ENCODE results near the gene MRPL37.

The MRPL37 gene

DNA sequence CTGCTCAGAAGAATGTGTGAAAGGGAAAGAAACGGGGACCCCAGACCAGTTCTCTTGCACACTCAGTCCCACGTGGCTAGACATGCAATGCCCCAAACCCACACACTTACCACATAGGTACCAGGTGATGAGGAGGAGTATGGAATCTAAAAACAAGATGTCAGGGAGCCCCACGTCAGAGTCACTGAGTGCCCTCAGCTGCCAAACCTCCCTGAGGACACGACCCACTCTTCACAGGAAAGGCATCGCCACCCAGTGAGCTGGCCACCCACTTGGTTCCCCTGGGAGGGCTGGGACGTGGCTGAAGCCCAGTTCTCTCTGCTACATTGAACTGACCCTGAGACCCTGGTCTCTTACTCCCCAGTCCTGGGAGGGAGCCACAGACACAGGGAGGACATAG, 41.4 kb downstream of the MRPL37 start:
- DNase-seq (ENCODE audit: low read depth) = no peak

DNA sequence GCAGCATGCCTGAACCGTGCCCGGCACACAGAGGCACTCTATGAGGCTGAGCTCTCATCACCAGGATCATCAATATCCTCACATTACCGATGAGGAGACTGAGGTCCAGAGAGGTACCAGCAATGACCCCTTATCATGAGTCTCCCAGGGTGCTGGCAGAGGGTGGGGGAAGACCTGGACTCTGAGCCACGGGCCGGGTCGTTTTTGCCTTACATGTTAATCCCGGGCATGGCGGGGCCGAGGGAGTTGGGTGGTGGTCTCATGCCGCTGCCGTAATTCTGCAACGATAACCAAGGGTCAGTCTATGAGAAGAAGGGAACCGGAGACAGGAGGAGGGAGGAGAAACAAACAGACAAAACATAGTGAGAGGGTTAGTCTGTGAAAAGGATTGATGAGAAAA, 43.1 kb downstream of the MRPL37 start:
- DNase-seq (ENCODE audit: low read depth) = no peak

DNA sequence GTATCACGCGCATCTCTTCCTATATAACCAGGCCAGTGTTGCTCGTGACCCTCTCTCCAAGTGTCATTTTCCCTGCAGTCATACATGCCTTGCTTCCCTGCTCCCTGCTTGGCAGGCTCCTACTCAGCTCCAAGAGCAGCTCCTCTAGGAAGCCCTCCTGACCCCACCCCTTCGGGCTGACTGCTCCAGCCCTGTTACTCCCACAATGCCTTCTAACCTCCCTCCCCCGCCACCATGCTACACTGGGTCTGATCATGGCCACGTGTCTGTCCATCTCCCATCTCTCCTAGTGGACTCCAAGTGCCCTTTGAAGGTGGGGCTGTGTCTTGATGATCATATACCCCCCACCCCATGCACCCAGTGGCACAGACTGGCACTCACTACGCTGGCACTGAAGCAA, 44.7 kb downstream of the MRPL37 start:
- no peak for DNase-seq (ENCODE audit: low read depth)

DNA sequence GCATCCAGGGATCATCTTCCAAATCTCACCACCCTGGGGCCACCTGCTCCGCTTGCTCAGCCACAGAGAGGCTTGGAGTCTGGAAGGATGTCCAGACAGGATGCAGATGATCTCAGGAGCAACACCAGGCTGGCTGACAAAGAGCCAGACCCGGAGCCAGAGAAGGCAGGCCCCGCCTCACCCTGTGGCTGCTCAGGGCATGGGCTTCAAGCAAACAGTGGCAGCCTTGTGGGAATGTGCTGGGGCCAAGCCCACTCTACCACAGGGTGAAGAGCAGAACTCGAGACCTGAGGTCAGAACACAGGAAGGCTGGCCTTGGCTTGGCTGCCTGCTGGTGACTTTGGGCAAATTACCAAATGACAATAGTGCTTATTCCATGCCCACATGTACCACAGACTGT, 45.5 kb downstream of the MRPL37 start:
- no peak for DNase-seq (ENCODE audit: low read depth)

DNA sequence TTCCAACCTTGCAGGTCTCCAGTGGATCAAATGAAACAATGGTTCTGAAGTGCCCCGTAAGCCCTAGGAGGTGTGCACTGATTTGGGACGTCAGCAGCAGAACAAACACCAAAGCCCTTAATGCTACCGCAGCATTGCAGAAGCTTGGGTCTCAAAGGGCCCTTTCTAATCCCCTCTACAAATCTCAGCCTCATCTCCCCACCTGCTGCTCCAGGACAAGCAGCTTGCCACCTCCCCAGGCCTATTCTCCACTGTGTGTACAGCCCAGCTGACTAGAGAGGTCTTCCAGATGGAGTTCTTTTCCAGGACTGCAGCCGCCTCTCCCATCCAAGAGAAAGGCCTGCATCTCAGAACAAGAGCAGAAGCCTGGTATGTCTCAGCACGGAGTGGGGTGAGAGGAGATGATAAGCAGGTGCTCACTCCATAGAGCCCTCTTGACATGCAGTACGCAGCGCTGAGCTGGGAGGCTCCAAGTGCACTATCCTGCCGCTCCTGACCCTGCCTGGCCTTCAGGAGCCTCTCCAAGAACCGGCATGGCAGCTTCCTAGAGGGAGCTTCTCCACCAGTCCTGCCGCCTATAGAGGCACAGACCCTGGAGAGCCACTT, 46.3 kb downstream of the MRPL37 start:
- no peak for DNase-seq (ENCODE audit: low read depth)

DNA sequence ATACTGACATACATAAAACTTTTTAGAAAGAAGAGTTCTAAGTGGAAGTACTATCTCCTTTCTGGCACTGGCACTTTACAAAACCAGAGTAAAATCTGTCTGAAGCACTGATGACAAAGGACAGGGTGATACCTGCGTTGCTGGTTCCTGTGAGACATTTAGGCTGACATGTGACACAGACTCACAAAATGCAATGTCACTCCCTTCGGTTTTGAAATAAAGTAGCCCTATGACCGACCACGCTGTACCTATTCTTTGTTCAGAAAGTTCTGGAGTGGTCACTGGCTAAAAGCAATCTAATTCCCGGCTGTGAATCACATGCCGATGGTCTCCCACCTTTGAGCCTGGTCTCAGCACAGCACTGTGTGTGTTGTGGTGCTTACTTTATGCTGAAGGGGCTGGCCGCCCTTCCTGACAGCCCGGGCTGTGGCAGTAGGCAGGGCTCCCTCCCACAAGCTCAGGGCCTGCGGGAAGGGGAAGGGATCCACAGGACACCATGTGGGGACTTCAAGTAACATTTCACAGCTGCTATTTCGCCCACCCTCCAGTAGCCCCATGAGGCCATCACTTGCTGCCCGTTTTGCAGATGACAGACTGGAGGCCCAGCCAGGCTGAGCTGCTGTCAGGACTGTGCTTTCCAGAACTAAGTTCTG, 48.0 kb downstream of the MRPL37 start:
- DNase-seq (ENCODE audit: low read depth) = no peak

DNA sequence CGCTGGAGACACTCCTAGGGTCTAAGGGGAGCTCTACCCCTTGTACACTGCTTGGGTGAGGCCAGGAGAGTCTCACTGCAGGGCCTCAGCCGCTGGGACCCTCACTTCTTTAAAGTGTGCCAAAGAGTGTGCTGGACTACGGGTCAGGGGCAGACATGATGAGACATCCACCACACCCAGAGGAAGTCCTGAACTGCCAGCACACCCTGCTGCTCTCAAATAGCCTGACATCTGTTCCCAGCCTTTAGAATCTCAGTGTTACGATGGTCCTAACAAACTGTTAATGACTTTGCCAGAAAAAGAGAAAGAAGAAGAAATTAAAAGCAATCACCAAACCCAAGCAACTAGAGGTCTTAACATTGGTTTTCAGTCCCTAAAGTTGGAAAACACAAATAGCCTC, 49.0 kb downstream of the MRPL37 start:
- no peak for DNase-seq (ENCODE audit: low read depth)

DNA sequence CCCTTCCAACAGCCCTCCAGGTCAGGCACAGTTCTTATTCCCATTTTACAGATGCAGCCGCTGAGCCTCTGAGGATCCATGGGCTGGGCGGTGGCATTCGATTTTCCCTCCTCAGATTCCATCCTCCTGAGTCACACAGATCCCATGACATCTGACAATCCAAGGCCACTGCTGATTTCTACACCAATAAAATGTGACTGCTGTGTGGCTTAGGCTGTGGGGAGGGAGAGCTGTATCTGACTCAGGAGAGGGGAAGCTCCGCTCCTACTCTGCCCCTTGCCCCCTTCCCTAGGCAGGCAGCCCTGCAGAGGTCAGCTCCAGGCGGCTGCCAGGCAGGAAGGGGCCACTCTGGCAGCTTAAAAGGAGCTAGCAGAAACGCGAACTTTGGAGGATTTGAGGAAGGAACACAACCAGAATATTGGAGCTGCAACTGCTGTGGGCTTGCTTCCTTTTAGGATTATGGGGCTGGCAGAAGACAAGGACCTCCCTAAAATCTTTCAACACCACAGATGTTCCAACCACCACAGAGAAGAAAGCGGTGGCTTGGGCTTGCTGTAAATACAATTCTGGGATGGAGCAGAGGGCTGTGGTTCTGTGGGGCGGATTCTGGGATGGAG, 50.0 kb downstream of the MRPL37 start:
- DNase-seq (ENCODE audit: low read depth) = no peak

DNA sequence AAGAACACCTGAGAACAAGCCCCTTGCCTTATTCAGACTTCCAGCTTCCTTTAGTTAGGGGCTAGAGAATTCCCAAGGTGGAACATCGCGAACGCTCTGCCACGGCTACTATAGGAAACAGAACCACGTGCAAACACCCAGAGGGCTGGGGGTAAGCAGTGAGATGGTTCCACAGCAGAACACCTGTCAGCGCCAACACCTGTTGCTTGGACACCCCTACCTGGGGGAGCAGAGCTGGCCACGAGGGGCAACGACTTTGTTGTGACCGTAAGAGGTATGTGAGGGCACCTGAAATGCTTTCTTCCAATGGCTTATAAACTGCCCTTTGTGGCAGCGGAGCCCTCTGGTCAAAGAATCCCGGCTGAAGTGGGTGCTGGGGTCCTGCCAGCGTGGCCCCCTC, 50.7 kb downstream of the MRPL37 start:
- DNase-seq (ENCODE audit: low read depth) = no peak

DNA sequence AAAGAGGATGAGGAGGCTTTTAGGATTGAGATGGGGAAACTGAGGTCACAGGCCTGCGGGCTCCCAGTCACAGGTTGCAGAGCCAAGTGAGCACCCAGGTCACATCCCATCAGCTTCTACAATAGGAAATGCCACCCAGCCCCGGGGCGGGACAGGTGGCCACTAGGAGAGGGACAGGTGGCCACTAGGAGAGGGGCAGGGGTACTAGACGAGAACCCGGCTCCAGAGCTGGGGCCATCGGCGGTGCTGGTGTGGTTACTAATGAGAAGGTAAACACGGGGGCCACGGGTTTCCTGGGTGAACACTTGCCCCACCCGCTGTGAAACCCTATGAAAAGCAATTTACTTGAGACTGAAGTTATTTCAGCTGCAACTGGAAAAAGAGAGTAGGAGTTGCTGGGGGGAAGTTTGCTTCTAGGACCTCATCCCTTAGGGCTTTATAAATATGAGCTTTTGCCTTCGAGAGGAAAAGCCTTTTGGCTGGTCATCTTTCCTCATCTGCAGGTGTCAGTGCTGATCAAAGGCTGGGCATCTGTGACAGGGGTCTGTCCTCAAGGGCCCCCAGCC, 52.5 kb downstream of the MRPL37 start:
- DNase-seq (ENCODE audit: low read depth) = no peak

DNA sequence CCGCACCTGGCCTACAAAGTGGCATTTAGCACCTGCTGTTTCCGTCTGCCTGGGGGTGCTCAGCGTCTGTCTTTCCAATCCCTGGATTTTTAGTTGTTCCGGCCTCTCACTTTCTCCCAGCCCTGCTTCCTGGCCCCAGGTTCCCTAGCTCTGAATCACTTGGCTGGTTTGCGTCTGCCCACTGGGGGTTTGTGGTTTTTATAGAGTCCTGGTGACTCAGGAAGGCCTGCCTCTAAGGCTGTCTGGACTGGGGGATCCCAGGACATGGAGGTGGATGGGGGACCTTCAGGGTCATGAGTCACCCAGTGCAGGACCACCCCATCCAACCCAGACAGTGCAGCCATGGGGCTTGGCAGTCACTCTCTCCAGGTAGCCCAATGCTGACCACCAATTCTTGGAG, 53.5 kb downstream of the MRPL37 start:
- DNase-seq (ENCODE audit: low read depth) = no peak

DNA sequence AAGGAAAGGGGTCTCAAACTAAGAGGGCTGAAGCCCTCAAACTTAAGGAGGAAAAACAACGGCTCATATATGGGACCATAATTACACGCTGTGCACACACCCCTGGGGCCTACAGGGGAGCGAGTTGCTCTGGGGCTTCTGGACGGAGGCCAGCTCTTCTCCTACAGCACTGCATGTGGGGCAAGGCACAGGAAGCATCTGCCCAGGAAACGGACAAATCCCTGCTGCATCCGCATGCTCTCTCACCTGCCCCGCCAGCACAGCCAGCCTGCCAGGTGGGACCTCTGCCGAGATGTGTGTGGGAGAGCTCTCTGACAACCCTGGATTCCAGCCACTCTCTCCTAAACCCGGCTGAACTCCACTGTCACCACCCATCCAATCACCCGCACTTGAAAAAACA, 54.1 kb downstream of the MRPL37 start:
- DNase-seq (ENCODE audit: low read depth) = no peak

DNA sequence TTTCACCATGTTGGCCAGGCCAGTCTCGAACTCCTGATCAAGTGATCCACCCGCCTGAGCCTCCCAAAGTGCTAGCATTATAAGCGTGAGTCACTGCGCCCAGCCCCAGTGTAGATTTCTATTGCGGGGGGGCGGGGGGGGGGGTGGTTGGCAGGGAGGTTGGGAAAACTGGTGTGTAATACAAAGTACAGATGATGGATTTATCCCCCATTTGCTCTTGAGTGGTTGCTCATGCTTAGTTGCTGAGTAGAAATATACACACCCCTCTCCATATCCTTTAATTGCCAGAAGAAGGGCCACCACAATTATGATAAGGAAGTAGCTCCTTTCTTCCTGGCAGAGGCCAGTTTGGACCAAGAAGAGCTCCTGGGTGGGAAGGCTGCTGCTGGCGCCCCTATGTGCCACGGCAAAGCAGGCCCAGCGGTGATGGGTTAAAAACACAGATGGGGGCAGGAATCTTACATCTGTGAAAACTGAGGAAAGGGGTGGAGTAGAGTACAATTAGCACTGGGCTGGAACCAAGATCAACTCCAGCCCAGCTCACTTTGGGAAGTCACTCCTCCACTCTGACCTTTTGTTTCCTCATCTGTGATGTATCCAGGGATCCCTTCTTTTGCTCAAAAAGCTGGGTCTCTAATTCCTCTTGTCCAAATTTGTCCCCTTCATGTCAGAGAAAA, 55.2 kb downstream of the MRPL37 start:
- no peak for DNase-seq (ENCODE audit: low read depth)

DNA sequence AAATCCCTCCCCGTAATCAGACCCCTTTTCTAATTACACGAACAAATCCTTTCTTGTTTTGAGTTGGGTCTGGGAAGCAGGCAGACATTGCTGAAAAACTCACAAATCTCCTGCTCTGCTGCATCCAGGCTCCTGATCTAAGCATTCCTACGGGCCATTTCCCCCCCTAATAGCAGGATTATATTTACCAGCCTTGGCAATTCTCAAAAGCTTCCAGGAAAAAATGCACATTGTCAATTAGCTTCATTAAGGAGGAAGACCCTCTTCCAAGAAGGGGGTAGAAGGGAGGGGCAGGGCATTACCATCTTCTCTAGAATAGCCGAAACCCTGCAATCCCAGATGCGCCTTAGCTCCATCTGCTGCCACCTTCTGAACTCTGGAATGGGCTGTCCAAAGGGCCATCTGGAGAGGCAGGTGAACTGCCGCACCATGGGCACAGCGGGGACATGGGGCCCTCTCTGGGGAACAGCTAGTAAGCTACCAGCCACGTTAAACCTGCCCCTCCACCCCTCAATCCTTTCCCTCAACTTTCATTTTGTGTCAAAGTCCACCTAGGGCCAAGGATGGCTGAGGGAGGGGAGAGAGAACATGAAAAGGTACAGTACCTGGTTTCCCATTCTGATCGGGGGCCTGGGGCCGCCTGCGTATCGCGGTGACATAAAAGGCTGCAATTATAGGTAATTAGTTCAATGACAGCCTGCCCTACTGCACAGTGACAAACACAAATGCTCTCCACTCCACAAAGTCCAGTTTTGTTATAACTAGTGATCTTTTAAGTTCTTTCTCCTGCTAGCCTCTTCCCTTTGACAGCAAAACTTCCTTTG, 56.8 kb downstream of the MRPL37 start:
- no peak for DNase-seq (ENCODE audit: low read depth)

DNA sequence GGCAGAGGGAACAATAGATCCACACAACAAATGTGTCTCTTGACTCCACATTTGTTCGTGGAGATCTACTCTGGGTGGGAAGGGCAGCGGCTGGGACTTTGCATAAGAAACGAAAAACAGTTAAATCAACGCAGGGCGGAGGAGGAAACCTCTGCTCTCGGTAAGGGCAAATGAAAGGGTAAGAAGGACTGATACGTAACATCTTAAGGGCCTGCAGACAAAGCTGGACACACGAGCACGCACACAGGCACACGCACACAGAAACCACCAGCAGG, 57.3 kb downstream of the MRPL37 start:
- no peak for DNase-seq (ENCODE audit: low read depth)

DNA sequence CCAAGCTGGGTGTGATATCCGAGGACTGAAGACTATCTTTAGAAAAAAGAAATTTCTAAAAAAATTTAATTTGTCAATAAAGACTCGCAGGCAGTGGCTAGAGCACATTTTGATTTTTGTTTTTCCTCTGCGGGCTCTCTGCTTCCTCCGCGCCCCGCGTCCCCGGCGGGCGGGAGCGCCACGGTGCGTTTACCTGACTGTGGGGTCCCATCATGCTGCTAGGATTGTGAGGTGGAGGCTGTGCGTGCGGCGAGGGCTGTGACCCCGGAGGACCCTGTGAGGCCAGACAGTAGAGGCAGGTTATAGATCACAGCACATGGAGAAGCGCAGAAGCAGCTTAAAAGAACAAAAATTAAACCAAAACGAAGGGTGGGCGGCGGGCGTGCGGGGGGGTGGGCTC, 57.9 kb downstream of the MRPL37 start:
- DNase-seq (ENCODE audit: low read depth) = no peak

DNA sequence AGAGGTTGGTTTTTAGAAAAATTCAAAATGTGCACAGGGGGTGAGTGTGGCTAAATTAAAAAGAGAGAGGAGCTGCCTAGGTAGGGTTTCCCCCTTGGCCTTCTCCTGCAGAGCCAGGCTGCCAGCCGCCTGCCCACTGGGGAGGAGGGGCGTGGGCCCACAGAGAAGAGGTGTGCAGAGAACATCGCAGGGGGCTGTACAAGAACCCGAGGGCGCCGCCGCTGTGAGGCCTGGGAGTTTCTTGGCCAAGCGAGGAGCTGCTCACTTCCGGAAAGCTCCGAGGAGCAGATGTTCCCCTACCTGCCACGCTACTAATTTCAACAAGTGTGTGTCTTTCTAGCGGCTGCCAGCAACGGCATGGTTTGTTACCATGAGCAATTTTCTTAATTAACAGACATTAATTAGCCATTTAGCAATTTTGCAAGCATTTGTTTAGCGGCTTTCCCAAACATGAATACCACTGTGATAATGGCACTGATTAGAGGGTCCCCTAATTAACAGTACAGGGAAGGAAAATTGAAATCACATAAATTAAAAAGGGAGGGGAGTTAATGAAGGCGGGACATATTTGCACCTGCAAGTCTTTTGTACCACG, 59.7 kb downstream of the MRPL37 start:
- DNase-seq (ENCODE audit: low read depth) = no peak

DNA sequence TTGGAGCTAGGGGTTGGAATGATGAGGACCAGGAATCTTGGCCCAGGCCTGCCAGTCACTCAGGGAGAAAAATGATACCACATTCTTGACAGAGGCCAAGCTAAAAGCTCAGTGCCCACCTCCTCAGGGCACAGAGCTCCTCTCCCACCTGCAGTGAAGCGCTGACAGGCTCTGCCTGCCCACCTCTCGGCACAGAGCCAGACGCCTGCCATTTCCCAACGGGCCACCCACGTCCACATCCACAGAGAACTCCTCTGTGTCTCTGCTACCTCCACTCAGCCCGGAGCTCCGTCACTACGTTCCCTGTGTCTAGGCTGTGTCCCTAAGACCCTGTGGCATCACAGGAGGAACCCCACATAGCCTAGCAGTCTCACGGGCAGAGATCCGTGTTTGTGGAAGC, 60.8 kb downstream of the MRPL37 start:
- DNase-seq (ENCODE audit: low read depth) = no peak

DNA sequence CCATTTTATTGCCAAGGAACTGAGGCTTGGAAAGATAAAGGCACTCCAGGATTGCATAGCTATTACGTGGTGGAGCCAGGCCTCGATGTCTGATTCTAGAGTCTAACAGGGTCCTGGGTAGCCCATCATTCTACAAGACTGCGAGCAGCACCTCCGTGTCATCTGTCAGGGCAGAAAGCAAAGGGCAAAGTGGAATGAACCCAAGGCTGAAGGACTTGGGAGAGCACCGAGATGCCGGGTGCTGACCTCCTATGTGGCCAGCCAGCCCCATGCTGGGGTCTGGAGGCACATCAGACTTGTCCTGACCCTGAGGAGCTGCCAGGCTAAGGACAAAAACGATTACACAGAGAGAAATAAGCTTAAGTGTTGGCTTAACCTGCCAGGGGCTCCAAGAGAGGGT, 62.3 kb downstream of the MRPL37 start:
- no peak for DNase-seq (ENCODE audit: low read depth)

DNA sequence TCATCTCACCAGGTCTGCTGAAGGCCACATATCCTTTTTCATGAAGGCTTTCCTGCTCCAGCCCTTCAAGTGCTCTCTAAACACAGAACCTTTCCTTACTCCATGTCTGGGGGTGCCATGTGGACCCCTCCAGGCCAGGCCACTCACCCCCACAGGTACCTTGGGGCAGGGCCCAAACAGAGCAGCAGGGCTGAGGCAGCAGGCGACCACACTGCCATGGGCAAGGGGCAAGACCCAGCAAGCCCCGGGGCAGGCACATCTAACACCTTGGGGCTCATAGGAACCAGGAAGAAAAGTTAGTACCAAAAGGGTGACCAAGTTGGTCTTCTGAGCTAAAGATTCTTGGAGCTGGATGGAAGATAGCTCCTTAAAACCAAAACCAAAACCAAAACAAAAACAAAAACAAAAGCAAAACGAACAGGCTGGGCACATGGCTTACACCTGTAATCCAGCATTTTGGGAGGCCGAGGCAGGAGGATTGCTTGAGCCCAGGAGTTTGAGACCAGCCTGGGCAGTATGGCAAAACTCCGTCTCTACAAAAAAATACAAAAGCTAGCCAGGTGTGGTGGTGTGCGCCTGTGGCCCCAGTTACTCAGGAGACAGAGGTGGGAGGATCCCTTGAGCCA, 63.7 kb downstream of the MRPL37 start:
- DNase-seq (ENCODE audit: low read depth) = no peak

DNA sequence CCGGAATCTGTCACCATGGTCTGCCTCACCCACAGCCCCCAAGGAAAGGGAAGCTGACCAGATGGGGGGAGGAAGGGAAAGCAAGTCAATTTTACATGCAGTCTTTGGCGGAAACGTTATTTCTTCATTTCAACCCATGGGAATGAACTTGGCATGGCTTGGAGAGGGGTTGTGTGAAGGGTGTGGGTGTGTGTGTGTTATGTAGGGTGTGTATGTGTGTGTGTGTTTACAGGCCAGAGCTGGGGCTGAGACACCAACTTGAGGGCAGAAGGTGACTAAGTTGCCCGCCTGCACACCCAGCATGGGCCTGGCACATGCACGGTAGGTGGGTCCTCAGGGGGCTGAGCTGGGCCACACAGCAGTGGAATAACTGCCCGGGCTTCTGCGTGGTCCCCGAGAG, 65.2 kb downstream of the MRPL37 start:
- DNase-seq (ENCODE audit: low read depth) = no peak

DNA sequence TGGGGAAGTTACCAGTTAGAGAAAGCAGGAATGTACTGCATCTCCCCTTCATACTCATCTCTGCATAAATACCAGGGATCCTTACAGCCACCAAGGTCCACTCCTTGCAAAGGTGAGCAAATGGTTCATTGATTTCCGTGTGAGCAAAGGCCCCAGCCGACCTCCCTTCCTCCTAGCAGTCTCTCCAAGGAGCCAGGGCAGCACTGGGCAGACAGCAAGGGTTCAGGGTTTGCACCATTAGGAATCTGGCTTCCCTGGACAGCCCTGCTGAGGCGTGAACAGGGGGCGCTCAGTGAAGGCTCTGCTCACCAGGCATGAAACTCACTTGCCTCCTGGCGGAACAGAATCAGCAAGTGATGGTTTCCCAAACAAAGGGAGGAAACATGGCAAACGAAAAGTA, 65.7 kb downstream of the MRPL37 start:
- no peak for DNase-seq (ENCODE audit: low read depth)

Measured in T-helper 22 cell (primary cell).